HL-60 (cell line): ENCODE results near the gene TENT5A.

Experiments used
- CTCF ChIP-seq: IDR thresholded peaks from one replicate; pipeline ENCODE4 v1.5.1; 2011; ENCODE audit warnings: low read length, control low read depth, inconsistent platforms; ENCODE audit not compliant: insufficient read depth
- GABPA ChIP-seq: IDR thresholded peaks from 2 replicates; pipeline ENCODE4 v1.6.1; 2012; ENCODE audit warnings: low read depth
- POLR2AphosphoS5 ChIP-seq: IDR thresholded peaks from 2 replicates; pipeline ENCODE4 v1.6.1; 2012; ENCODE audit warnings: low read depth
- REST ChIP-seq: IDR thresholded peaks from 2 replicates; pipeline ENCODE4 v1.6.1; 2012; ENCODE audit warnings: low read depth; ENCODE audit not compliant: insufficient replicate concordance
- SPI1 ChIP-seq: IDR thresholded peaks from 2 replicates; pipeline ENCODE4 v1.6.1; 2012; ENCODE audit warnings: low read depth, mild to moderate bottlenecking, borderline replicate concordance

GRCh38 chr6:81754906-81755305, 2.4 kb upstream of the TENT5A start:
- TF ChIP-seq CTCF, result no peak
- TF ChIP-seq GABPA, result no peak
- TF ChIP-seq REST, result no peak
- TF ChIP-seq POLR2AphosphoS5, result no peak
- TF ChIP-seq SPI1, result no peak
